ENCODE measurements around the gene RNU6-1. TPM values are rescaled to one million over a fixed set of nuclear protein-coding genes. Genes with fewer than 3 reads are reported as not detected.

RNU6-1 gene
- total RNA-seq, 1 donor, result not detected

DNA sequence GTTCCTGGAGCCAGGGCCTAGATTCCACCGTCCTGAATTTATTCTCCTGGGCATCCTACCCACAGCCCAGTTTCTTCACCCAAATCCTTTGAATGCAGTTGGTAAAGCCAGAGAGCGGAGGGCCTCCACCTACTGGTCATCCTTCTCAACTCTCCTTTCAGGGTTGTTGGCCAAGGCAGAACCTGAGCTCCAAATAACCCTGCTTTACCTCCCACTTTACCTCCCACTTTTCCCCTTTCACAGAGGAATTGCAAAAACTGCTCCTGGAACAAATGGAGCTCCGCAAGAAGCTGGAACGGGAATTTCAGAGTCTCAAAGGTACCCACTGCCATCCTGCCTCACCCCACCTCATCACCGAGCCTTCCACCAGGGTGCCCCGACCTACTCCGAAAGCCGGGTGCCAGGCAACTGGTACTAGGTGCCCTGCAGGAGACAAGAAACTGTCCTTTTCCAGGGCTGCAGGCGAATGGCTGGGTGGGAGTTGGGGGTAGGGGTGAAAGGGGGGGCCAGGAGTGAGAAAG is 7.8 kb downstream of the RNU6-1 start:
- H3K4me1 ChIP-seq (ENCODE audit: insufficient read depth, low read length), result peaks cover 66% of the 10 kb centered on the region
- H3K27me3 ChIP-seq (ENCODE audit: insufficient read depth, low read length), result peaks cover 84% of the 10 kb centered on the region
- no peak overlapping the region for H3K4me3 ChIP-seq (ENCODE audit: low read length)
- no peaks in the 10 kb centered on the region for H3K9me3 ChIP-seq (ENCODE audit: low read depth, low read length)

DNA sequence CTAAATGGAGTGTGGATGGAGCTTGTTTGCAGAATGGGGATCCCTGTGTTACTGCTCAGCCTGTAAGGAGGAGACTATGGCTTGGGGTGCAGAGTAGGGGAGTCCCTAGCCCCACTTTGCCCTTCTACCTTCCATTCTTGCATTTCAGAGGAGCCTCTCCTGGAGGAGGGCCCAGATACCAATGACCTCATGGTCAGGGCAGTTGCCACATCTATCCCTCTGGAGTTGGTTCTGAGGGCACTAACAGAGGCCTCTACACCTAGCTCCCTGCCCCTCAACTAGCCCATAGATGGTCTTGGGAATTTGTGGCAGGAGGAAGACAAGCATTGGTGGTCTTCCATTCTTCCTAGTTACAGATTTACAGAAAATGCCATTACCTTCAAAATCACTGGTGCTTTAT is 8.5 kb downstream of the RNU6-1 start:
- peaks cover 64% of the 10 kb centered on the region for H3K4me1 ChIP-seq (ENCODE audit: insufficient read depth, low read length)

DNA sequence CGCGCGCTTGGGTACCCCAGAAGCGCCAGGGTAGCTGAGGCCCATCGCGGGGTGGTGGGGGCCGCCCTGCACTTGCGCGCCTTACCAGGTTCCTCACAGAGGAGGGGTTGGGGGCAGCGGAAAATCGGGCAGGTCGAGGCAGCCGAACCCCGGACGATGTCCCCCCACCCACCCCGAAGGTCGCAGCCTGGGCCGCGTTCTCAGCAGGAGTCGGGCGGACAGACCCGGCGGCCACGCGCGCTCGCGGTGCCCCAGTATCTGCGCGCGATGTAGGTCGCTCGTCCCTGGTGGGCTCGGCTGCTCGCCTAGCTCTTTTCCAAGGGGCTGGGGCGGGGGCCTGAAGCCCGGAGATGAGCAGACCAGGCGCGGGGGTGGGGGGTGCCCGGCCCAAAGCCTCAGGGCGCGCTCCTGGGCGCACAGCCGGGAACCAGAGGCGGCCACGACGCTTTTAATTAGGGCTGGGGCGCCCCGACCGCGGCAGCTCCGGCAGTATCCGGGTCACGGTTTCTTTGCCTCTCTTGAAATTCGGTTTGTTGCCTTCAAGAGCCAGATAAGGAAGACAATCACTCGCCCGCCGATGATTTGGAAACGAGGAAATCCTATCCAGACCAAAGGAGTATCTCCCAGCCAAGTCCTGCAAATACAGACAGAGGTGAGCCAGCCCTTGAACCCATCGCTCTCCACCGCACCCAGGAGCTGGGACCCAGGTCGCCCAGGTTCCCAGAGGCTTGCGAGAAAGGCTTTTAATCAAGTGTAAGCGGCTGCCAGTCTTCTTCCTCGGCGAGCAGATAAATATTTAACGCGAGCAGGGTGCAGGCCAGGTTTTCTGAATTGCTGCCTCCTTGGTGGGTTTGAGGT is 10.0 kb downstream of the RNU6-1 start:
- Histone ChIP-seq H3K4me3 (ENCODE audit: low read length) (no peak overlapping the region), H3K4me1 (ENCODE audit: insufficient read depth, low read length) (peaks cover 62% of the 10 kb centered on the region), H3K27me3 (ENCODE audit: insufficient read depth, low read length) (peaks cover 87% of the 10 kb centered on the region), H3K9me3 (ENCODE audit: low read depth, low read length) (no peaks in the 10 kb centered on the region)

More for the DNA sequence above, 8.5 kb downstream of the RNU6-1 start:
- H3K4me3 ChIP-seq (ENCODE audit: low read length), result no peak overlapping the region
- peaks cover 89% of the 10 kb centered on the region for H3K27me3 ChIP-seq (ENCODE audit: insufficient read depth, low read length)
- H3K9me3 ChIP-seq (ENCODE audit: low read depth, low read length), result no peaks in the 10 kb centered on the region

DNA sequence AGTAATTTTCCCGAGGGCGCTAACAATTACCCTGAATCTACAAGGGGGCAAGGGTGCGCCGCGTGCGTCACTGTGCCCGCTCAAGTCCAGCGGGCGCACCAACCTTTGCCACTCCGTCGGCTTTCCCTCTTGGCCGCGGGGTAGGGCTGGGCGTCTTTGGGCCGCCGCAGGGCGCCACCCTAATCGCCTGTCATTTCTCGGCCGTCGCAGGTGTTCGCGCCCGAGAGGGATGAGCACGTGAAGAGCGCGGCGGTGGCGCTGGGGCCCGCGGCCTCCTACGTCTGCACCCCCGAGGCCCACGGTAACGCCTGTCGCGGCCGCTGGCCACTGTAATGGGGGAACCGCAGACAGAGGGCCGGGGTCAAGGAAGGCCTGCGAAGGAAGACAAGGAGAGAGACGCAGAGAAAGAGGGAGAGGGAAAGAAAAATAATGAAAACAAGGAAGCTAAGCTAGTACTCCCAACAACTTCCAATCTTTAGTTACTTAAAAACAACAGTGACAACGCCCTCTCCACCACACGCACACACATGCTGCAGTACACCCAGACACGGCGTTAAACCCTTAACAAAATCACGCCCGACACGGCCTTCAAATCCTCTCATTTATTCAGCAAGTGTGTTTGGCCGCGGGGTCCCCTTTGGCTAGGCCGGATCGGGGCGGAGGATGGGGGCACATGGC is 10.7 kb downstream of the RNU6-1 start:
- H3K4me3 ChIP-seq (ENCODE audit: low read length), result no peak overlapping the region
- peaks cover 60% of the 10 kb centered on the region for H3K4me1 ChIP-seq (ENCODE audit: insufficient read depth, low read length)
- peaks cover 87% of the 10 kb centered on the region for H3K27me3 ChIP-seq (ENCODE audit: insufficient read depth, low read length)
- no peaks in the 10 kb centered on the region for H3K9me3 ChIP-seq (ENCODE audit: low read depth, low read length)

DNA sequence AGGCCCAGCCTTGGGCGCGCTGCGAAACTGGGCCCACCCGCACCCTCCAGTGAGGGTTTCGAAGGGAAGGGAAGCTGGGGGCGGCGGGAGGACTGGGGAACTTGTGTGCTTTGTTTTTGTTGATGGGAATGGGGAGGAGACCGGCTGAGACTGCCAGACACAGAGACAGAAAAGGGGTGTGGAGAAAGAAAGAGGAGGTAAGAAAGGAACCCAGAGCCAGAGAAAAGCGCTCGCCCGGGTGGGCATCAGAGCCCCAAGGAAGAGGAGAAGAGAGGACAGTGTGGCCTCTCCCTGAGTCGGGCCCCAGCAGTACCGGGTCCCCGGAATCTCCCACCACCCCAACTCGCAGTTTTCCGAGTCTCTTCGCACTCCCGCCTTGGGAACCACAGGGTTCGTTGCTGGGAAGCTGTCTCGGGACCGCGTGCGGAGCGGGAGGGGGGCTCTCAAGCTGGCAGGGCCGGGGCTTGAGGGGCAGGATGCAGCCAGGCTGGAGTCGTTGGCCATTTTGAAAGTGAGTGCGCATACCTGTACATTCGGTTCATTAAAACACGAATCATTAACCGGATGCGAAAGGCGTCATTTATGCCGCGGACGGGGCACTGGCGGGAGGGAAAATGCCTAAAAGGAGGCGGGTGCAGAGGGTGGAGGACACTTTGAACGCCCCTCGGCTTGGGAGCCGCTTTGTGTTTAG is 11.4 kb downstream of the RNU6-1 start:
- Histone ChIP-seq H3K4me3 (ENCODE audit: low read length) (no peak overlapping the region), H3K9me3 (ENCODE audit: low read depth, low read length) (no peaks in the 10 kb centered on the region), H3K27me3 (ENCODE audit: insufficient read depth, low read length) (peaks cover 86% of the 10 kb centered on the region), H3K4me1 (ENCODE audit: insufficient read depth, low read length) (peaks cover 60% of the 10 kb centered on the region)

DNA sequence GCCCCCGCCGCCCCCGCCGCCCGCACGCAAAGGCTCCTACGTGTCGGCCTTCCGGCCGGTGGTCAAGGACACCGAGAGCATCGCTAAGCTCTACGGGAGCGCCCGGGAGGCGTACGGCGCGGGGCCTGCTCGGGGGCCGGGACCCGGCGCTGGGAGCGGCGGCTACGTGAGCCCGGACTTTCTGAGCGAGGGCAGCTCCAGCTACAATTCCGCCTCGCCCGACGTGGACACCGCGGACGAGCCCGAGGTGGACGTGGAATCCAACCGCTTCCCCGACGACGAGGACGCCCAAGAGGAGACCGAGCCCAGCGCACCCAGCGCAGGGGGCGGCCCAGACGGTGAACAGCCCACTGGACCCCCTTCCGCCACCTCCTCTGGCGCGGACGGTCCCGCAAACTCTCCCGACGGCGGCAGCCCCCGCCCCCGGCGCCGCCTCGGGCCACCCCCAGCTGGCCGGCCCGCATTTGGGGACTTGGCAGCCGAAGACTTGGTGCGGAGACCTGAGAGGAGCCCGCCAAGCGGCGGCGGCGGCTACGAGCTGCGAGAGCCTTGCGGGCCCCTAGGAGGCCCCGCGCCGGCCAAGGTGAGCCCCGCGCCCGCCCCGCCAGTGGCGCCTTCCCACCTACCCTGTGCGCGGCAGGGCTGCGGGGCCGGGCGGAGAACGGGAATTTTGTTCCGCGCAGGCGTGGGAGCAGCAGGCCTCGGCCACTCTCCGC is 12.1 kb downstream of the RNU6-1 start:
- Histone ChIP-seq H3K4me1 (ENCODE audit: insufficient read depth, low read length) (peaks cover 59% of the 10 kb centered on the region), H3K27me3 (ENCODE audit: insufficient read depth, low read length) (peaks cover 82% of the 10 kb centered on the region), H3K4me3 (ENCODE audit: low read length) (no peak overlapping the region), H3K9me3 (ENCODE audit: low read depth, low read length) (no peaks in the 10 kb centered on the region)

DNA sequence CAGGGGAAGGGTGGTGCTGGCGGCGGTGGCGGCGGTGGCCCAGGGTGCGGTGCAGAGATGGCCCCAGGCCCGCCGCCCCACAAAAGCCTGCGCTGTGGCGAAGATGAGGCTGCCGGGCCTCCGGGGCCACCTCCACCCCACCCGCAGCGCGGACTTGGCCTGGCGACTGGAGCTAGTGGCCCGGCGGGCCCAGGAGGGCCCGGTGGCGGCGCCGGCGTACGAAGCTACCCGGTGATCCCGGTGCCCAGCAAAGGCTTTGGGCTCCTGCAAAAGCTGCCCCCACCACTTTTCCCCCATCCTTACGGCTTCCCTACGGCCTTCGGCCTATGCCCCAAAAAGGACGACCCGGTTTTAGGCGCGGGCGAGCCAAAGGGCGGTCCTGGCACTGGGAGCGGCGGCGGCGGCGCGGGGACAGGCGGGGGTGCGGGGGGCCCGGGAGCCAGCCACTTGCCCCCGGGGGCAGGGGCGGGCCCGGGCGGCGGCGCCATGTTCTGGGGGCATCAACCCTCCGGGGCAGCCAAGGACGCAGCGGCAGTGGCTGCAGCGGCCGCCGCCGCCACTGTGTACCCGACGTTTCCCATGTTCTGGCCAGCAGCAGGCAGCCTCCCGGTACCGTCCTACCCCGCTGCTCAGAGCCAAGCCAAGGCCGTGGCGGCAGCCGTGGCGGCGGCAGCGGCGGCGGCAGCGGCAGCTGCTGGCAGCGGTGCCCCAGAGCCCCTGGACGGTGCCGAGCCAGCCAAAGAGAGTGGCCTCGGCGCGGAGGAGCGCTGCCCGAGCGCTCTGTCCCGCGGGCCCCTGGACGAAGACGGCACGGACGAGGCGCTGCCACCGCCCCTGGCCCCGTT is 12.9 kb downstream of the RNU6-1 start:
- Histone ChIP-seq H3K27me3 (ENCODE audit: insufficient read depth, low read length) (peaks cover 82% of the 10 kb centered on the region), H3K4me3 (ENCODE audit: low read length) (no peak overlapping the region), H3K4me1 (ENCODE audit: insufficient read depth, low read length) (peaks cover 60% of the 10 kb centered on the region)

DNA sequence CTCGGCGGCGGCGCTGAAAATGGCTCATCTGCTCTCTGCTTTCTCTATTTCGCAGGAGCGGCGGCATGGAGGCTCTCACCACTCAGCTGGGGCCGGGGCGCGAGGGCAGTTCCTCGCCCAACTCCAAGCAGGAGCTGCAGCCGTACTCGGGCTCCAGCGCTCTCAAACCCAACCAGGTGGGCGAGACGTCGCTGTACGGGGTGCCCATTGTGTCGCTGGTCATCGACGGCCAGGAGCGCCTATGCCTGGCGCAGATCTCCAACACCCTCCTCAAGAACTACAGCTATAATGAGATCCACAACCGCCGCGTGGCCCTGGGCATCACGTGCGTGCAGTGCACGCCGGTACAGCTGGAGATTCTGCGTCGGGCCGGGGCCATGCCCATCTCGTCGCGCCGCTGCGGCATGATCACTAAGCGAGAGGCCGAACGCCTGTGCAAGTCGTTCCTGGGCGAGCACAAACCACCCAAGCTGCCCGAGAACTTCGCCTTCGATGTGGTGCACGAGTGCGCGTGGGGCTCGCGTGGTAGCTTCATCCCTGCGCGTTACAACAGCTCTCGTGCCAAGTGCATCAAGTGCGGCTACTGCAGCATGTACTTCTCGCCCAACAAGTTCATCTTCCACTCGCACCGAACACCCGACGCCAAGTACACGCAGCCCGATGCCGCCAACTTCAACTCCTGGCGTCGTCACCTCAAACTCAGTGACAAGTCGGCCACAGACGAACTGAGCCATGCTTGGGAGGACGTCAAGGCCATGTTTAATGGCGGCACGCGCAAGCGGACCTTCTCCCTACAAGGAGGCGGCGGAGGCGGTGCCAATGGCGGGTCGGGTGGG is 13.7 kb downstream of the RNU6-1 start:
- H3K27me3 ChIP-seq (ENCODE audit: insufficient read depth, low read length), result peaks cover 83% of the 10 kb centered on the region
- no peaks in the 10 kb centered on the region for H3K9me3 ChIP-seq (ENCODE audit: low read depth, low read length)
- H3K4me1 ChIP-seq (ENCODE audit: insufficient read depth, low read length), result peaks cover 62% of the 10 kb centered on the region
- no peak overlapping the region for H3K4me3 ChIP-seq (ENCODE audit: low read length)

More for the DNA sequence above, 12.9 kb downstream of the RNU6-1 start:
- H3K9me3 ChIP-seq (ENCODE audit: low read depth, low read length), result no peaks in the 10 kb centered on the region

DNA sequence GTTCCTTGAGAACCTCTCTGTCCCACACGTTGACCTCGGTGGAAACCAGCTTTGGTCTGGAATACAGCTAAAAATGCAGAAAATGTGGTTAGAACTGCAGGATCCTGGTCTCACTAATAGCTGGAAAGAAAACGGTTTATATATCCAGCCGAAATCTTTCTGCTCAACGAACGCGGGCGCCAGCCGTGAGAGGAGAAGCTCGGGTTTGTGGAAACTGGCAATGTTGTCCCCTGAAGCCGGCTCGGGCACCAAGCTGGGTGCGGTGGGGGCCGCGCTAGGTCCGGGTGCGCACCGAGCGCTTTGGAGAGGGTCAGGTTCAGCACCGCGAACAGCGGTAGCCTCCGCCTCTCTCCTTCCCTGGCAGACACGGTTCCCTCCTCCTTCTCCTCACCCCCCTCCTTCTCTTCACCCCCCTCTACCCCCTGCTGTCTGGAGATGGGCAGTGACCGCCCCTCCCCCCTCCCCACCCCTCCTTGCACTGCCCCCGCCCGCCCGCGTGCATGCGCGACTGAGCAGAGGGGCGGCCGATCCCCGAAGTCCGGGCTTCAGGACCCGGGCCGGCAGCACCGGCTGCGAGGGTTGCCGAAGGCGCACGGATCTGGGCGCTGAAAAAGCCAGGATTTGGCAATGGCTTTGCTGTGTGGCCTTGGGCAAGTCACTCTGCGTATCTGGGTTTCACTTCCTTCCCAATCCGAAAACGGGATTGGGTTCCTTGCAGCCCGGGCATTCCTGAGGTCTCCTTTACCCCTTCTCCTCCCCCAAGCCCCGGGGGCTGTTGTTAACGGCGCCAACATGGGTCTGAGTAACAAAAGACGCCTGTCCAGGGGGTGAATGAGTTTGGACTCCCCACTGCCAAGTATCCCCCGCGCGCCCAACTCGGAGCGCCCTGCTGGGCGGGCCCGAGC is 14.6 kb downstream of the RNU6-1 start, which contains the start of gene SKOR1:
Gene SKOR1, plus strand, starts transcription at position 534 of the 905 bp plus-strand sequence. Its CDS starts 94 bp downstream, at position 628.
- Histone ChIP-seq H3K27me3 (ENCODE audit: insufficient read depth, low read length) (peaks cover 83% of the 10 kb centered on the region), H3K4me1 (ENCODE audit: insufficient read depth, low read length) (peaks cover 71% of the 10 kb centered on the region), H3K4me3 (ENCODE audit: low read length) (no peak within 1 kb of the TSS), H3K9me3 (ENCODE audit: low read depth, low read length) (no peaks in the 10 kb centered on the region)

DNA sequence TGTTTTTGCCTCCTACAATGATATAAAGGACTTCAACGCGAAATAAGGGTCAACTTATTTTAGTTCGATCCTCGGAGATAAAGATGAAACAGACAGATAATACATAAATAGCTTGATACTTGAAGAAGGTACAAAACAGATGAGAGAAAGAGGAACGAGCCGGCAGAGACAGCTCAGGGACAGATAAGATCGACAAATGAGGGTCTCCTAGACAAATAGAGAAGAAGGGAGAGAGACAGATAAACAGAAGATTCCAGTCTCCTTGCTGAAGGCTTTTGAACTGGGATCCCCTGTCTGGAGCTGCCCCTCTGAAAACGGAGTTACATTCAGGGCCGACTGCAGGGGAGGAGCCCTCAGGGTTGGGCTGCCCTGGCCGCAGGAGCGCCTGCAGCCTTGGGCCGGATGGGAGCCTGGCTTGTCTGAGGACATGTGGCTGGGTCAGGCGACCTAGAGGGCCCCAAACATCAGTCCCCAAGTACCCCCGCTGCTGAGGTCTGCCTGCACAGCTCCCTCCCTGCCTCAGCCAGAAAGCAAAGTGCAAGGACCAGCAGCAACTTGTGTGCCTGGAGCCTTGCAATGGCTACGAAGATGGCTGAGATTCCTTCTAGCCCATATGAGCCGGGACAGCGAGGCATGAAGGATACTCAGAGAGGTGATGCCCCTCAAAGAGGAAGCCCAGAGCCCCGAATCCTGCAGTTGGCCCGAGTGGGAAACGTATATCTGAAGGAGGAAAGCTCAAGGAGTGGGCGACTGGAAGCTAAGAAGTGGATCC is 15.5 kb downstream of the RNU6-1 start:
- Histone ChIP-seq H3K4me1 (ENCODE audit: insufficient read depth, low read length) (peaks cover 69% of the 10 kb centered on the region), H3K4me3 (ENCODE audit: low read length) (no peak overlapping the region), H3K9me3 (ENCODE audit: low read depth, low read length) (no peaks in the 10 kb centered on the region), H3K27me3 (ENCODE audit: insufficient read depth, low read length) (peaks cover 86% of the 10 kb centered on the region)

DNA sequence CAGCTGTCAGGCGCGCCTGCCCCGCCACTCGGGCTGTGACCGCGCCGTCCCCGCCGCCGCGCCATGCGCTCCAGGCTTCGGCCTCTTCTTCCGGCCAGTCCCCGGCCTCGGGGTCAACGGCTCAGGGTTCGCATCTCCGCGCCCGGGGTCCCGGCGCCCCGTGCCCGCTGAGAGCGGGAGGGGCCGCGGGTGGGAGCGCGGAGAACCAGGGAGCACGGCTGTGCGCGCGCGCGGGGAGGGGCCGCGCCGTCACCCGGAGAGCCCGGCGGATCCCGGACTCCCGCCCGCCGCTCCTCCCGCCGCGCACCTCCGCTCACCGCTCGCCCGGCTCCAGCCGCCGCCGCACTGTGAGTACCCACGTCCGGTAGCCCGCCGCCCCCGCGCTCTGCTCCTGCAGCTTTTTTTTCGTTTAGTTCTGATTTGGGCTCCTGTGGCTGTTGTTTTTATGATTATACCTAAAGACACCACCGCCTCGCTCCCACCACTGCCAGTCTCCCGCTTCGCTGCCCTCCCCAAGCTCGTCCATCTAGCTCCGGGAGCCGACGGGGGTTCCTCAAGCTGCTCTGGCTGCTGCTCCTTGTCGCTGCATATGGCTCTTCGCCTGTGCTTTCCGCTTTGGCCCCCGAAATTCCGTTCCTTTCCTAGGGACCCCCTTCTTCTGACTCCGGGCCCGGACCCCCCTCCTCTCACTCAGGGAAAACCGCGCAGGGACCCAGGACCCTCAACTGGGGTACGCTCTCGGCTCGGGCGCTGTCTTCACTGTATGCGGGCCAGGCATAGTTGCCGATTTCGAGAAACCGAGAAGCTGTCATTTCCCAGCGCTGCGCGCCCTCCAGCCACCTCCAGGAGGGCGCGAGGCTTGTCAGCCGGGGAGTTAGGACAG is 16.3 kb downstream of the RNU6-1 start:
- Histone ChIP-seq H3K27me3 (ENCODE audit: insufficient read depth, low read length) (peaks cover 84% of the 10 kb centered on the region), H3K4me1 (ENCODE audit: insufficient read depth, low read length) (peaks cover 61% of the 10 kb centered on the region), H3K4me3 (ENCODE audit: low read length) (no peak overlapping the region), H3K9me3 (ENCODE audit: low read depth, low read length) (no peaks in the 10 kb centered on the region)

All from mononuclear cell (primary cell).